ENCODE data around the gene CIRBP.

Gene CIRBP

GRCh38 chr19:1269065-1269477 is at the start of gene CIRBP:
CIRBP (plus strand) TSS chr19:1269332; CDS start chr19:1270934, 1,602 bp downstream.
- peak; percentile 97 for DNase-seq

DNA sequence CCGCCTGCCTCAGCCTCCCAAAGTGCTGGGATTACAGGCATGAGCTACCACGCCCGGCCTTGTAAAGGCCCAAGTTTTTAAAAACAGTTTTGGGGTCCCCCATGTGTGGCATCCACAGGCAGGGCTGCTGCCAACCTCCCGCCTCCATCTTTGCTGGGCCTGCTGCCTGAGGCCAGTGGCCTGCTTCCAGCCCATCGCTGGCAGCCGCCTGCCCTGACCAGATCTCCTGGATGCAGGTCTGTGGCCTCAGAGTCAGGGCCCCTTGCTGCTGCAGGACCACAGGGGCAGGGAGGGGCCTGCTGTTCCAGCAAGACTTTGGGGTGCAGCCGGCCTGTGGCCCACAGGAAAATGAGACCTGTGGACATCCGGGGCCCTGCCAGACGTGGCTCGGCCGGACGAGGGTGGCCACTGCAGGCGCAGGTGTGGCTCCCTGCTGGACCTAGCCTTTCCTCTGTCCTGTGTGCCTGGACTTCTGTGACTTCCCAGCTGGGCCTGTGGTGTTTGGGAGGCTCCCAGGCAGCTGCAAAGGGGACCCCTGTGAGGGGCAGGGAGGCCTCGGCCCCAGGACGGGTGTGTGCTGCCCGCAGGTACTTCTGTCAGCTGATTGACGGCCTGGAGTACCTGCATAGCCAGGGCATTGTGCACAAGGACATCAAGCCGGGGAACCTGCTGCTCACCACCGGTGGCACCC is 49.2 kb upstream of the CIRBP start:
- DNase-seq, result no peak

GRCh38 chr19:1220477-1220930 is 48.6 kb upstream of the CIRBP start:
- DNase-seq, result no peak

DNA sequence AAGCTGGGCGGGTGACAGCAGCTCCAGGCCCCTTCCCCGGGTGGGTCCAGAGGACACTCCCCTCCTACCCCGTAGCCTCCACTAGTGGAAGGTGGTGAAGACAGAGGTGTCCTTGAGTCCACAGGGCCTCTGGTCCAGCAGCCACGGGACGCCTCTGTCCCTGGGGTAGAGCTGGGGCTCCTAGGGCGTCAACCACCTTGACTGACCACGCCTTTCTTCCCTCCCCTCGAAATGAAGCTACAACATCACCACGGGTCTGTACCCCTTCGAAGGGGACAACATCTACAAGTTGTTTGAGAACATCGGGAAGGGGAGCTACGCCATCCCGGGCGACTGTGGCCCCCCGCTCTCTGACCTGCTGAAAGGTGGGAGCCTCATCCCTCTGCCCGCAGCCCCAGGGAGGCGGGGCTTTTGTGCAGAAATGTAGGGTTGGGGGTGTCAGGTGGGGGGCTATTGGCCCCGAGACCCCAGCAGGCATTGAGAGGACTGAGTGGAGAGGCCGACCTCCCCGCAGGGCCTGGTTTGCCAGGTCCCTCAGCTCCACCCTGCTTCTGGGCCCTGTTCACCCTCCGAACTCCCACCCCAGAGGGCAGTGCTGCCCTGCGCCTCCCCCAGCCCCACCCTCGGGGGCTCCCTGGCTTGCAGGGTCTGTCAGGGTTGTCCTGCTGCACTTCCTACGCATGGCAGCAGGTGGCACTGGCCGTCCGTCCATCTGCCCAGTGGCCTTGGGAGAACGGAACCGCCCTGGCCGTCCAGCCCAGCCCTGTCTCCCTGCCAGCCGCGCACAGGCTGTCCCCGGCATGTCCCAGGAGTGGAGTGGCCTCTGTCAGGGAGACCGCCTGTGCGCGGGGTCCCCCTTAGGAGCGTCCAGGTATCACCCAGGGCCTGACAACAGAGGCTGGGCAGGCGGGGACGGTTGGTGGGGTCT is 47.9 kb upstream of the CIRBP start:
- DNase-seq, result no peak

GRCh38 chr19:1221904-1222255 is 47.3 kb upstream of the CIRBP start:
- no peak for DNase-seq

GRCh38 chr19:1222394-1222793 is 46.7 kb upstream of the CIRBP start:
- DNase-seq, result no peak

- DNase-seq, result no peak
Observed at GRCh38 chr19:1223018-1223855, 45.9 kb upstream of the CIRBP start.

- DNase-seq, result no peak
Observed at GRCh38 chr19:1224047-1224825, 44.9 kb upstream of the CIRBP start.

GRCh38 chr19:1224847-1225246 is 44.3 kb upstream of the CIRBP start:
- no peak for DNase-seq

DNA sequence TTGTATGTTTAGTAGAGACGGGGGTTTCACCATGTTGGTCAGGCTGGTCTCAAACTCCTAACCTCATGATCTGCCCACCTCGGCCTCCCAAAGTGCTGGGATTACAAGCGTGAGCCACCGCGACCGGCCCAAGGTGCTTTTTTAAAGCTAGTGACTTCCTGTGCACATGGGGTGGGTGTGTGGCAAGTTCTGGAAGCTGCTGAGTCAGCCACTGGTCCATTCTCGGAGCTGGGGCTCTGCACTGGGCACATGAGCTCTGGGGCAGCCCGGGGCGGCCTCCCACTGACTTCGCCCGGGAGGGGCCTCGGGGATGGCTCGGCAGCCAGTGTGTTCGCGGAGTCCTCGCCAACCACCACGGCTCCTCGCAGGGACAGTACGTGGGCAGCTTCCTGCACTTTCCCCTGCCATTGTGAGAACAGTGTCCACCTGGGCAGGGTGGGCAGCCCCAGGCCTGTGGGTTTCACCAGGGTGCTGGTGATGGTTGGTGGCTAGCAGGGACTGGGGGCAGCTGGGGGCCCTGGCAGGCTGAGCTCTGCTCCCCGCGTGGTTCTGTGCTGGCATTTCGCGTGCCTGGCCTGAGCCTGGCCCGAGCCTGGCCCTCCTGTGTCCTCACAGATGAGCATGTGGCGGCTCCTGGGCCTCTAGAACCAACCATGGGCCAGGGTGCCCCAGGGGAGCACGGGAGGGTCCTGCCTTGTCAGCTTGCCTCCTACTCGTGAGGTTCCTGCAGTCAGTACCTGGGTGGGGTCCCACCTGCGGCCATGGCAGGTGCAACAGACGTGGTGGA is 43.5 kb upstream of the CIRBP start:
- no peak for DNase-seq

- DNase-seq, result no peak
Observed at GRCh38 chr19:1226227-1226518, 43.0 kb upstream of the CIRBP start.

DNA sequence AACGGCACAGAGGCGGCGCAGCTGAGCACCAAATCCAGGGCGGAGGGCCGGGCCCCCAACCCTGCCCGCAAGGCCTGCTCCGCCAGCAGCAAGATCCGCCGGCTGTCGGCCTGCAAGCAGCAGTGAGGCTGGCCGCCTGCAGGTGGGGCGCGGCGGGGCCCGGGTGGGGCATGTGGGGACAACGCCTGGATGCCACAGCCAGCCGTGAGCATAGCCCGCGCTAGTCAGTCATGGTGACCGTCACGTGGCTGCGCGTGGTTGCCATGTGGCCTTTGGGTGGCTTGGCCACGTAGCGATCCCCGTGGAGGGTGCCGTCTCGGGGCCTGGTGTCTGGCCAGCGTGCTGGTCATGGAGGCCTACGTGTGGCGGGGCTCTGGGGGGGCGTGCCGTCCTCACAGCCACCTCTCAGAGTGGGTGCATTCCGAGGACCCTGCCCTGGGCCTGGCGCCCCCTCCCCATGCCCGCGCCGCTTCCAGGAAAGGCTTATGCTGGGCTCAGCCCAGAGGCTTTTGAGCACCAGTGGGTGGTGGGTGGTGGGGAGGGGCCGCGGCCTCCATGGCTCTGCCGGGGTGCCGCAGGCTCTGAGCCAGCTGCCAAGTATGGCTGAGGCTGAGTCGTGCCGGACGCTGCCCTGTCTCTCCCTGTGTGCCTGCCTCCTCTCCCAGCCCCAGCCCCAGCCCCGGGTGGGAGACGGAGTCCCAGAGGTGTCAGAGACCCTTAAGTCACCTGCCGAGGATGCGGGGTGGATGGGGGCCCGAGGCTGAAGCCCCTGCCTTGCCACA is 42.4 kb upstream of the CIRBP start:
- DNase-seq, result no peak

- no peak for DNase-seq
Observed at GRCh38 chr19:1227304-1228054, 41.7 kb upstream of the CIRBP start.

DNA sequence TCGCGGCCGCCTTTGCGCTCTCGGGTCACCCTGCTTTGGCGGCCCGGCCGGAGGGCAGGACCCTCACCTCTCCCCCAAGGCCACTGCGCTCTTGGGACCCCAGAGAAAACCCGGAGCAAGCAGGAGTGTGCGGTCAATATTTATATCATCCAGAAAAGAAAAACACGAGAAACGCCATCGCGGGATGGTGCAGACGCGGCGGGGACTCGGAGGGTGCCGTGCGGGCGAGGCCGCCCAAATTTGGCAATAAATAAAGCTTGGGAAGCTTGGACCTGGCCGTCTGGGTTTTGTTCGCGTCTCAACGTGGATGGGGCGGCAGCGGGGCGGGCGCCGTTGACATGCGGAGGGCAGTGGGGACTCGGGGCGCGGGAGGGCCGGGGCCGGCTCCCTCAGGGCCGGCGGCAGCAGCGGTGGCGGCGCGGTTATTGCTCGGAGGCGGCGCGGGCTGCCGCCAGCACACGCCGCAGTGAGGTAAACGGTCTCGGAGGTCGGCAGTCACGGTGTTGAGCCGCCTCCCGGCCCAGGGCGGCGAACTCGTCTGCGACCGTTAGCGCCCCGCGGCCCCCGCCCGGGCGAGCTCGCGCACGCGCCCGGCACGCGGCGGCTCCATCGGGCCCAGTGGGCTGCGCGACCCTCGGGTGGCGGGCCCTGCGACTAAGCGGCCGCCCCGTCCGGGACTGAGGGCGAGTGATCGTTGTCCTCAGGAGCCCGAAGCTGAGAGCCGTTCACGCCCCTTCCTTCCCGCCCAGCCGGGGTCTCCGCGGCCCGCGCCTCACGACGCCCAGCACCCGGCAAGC is 40.8 kb upstream of the CIRBP start:
- DNase-seq, result no peak

DNA sequence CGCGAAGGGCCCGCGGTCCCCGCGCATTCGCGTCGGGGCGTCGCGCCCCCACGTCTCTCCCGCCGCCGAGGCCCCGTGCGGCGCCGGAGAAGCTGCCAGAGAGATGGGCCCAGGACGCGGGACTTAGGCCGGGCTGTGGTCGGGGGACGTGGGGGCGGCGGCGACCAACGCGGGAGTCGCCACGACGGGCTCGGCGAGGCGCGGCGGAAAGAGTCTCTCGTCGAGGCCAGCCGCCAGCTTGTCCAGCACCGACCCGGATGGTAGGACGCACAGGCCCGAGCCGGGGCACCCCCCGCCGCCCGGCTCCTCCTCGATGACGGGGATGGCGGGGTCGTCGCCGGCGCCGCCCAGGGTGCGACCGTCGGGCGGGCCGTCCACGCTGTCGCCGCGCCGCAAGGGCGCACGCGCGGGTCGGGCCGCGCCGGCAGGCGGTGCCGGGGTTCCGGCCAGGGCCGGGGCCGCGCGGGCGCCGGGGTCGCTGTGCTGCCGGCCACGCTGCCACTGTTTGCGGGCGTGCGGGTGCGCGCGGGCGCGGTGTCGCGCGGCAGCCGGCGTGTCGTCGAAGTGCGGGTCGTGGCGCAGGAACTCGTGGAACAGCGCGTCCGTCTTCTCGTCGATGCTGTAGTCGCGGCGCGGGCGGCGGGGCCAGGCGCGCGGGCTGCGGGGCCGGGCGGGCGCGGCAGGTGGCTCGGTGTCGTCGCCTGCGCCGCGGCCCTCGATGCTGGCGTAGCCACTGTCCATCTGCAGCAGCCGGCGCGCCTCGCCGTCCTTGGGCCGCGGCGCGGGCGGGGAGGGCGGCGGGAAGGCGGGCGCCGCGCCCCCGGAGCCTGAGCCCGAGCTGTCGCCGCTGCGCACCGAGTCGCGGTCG is 39.8 kb upstream of the CIRBP start:
- no peak for DNase-seq

DNA sequence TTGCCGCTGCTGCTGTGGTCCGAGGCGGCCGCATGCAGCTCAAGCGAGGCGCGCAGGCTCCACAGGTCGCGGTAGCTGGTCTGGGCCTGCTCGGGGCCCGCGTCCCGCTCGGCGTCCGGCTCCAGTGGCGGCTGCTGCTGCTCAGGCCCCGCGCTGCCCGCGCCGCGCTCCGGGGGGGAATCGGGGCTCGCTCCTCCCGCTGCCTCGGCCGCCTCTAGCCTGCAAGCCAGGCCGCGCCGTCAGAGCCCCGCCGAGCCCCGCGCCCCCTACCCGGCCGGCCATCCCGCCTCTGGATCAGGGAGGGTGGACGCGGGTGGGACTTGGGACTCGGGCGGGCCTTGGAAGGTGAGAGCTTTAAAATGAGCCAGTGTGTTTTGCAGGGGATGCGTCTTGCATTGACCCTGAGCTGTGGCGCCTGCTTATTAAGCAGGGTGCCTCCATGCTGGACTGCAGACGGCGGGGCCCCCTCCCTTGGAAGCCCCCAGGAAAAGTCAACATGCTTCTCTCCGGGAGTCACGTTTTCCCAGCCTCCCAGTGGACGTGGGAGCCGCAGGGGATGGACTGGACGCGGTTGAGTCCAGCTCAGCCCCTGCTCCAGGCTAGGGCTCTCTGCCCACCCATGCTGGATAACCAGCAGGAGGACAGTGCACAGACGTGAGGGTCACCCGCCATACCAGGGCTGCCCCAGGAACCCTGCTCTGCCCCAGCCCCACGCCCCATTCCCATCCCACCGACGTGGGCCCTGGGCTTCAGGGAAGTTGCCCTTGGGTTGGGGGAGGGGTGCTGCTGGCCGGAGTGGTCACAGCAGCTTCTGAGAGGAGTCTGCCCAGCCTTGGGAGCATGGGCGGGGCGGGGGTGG is 39.0 kb upstream of the CIRBP start:
- DNase-seq, result no peak

GRCh38 chr19:1230783-1231489 is 38.2 kb upstream of the CIRBP start:
- DNase-seq, result no peak
